H9 (cell line): ENCODE measurements around the gene ZMPSTE24. TPM values are rescaled to one million over a fixed set of nuclear protein-coding genes. Genes with fewer than 3 reads are reported as not detected.

Experiments used
- DNase-seq: peaks from one replicate; pipeline ENCODE4 v3.0.0-alpha.2; 2017
- H2AFZ ChIP-seq: one replicate; pipeline ENCODE4 v1.6.1; 2013; ENCODE audit warnings: mild to moderate bottlenecking, low read length, control low read depth, moderate library complexity
- H2AK5ac ChIP-seq: 2 replicates; pipeline ENCODE4 v1.6.1; 2013; ENCODE audit warnings: low read length, control low read depth, mixed read lengths; ENCODE audit not compliant: insufficient read length
- H2BK120ac ChIP-seq: one replicate; pipeline ENCODE4 v1.6.1; 2013; ENCODE audit warnings: low read depth, mild to moderate bottlenecking, low read length, control low read depth, inconsistent platforms; ENCODE audit not compliant: poor library complexity, severe bottlenecking
- H2BK12ac ChIP-seq: 2 replicates; pipeline ENCODE4 v1.6.1; 2013; ENCODE audit warnings: low read length, control low read depth, mixed read lengths, low read depth; ENCODE audit not compliant: insufficient read length
- H2BK15ac ChIP-seq: 2 replicates; pipeline ENCODE4 v1.6.1; 2013; ENCODE audit warnings: low read depth, low read length, control low read depth
- H2BK20ac ChIP-seq: one replicate; pipeline ENCODE4 v1.6.1; 2013; ENCODE audit warnings: low read depth, mild to moderate bottlenecking, low read length, control low read depth, inconsistent platforms; ENCODE audit not compliant: poor library complexity, severe bottlenecking
- H2BK5ac ChIP-seq: 2 replicates; pipeline ENCODE4 v1.6.1; 2013; ENCODE audit warnings: low read length, control low read depth, mixed read lengths; ENCODE audit not compliant: insufficient read length
- H3K14ac ChIP-seq: 2 replicates; pipeline ENCODE4 v1.6.1; 2013; ENCODE audit warnings: low read length, control low read depth; ENCODE audit not compliant: insufficient read depth
- H3K18ac ChIP-seq: 2 replicates; pipeline ENCODE4 v1.6.1; 2013; ENCODE audit warnings: low read depth, mild to moderate bottlenecking, mixed read lengths, low read length, control low read depth; ENCODE audit not compliant: insufficient read length
- H3K23ac ChIP-seq: 2 replicates; pipeline ENCODE4 v1.6.1; 2013; ENCODE audit warnings: low read length, control low read depth, mixed read lengths, low read depth; ENCODE audit not compliant: insufficient read length
- H3K23me2 ChIP-seq: 2 replicates; pipeline ENCODE4 v1.6.1; 2013; ENCODE audit warnings: low read depth, mild to moderate bottlenecking, mixed read lengths, low read length, control low read depth; ENCODE audit not compliant: insufficient read length, poor library complexity, severe bottlenecking
- H3K27ac ChIP-seq: 2 replicates; pipeline ENCODE4 v1.5.1; 2013; ENCODE audit warnings: low read length, control low read depth, mixed read lengths, low read depth; ENCODE audit not compliant: insufficient read length
- H3K27me3 ChIP-seq: 2 replicates; pipeline ENCODE4 v1.6.1; 2013; ENCODE audit warnings: low read length, control low read depth, inconsistent platforms; ENCODE audit not compliant: insufficient read depth
- H3K4ac ChIP-seq: 2 replicates; pipeline ENCODE4 v1.6.1; 2013; ENCODE audit warnings: low read depth, mild to moderate bottlenecking, control low read depth, inconsistent platforms, low read length, moderate library complexity
- H3K4me1 ChIP-seq: 2 replicates; pipeline ENCODE4 v1.6.1; 2013; ENCODE audit warnings: low read length, control low read depth, inconsistent platforms; ENCODE audit not compliant: insufficient read depth
- H3K4me2 ChIP-seq: 2 replicates; pipeline ENCODE4 v1.6.1; 2013; ENCODE audit warnings: low read length, control low read depth, mixed read lengths; ENCODE audit not compliant: insufficient read length, insufficient read depth
- H3K56ac ChIP-seq: 2 replicates; pipeline ENCODE4 v1.6.1; 2013; ENCODE audit warnings: low read depth, mild to moderate bottlenecking, mixed read lengths, low read length, control low read depth; ENCODE audit not compliant: insufficient read length
- H3K79me1 ChIP-seq: 2 replicates; pipeline ENCODE4 v1.6.1; 2013; ENCODE audit warnings: low read depth, mild to moderate bottlenecking, moderate library complexity, low read length, control low read depth, inconsistent platforms; ENCODE audit not compliant: insufficient read depth, poor library complexity, severe bottlenecking
- H3K79me2 ChIP-seq: 2 replicates; pipeline ENCODE4 v1.6.1; 2013; ENCODE audit warnings: low read length, control low read depth, inconsistent platforms; ENCODE audit not compliant: insufficient read depth
- H3K9ac ChIP-seq: 2 replicates; pipeline ENCODE4 v1.6.1; 2013; ENCODE audit warnings: low read length, control low read depth, mixed read lengths; ENCODE audit not compliant: insufficient read length; ENCODE audit errors: extremely low read depth
- H3K9me3 ChIP-seq: one replicate; pipeline ENCODE4 v1.6.1; 2013; ENCODE audit warnings: low read depth, low read length, inconsistent platforms; ENCODE audit not compliant: control insufficient read depth
- H3T11ph ChIP-seq: one replicate; pipeline ENCODE4 v1.6.1; 2013; ENCODE audit warnings: mild to moderate bottlenecking, low read length, control low read depth, inconsistent platforms
- H4K20me1 ChIP-seq: one replicate; pipeline ENCODE4 v1.6.1; 2013; ENCODE audit not compliant: control insufficient read depth, insufficient read length, insufficient read depth
- H4K5ac ChIP-seq: 2 replicates; pipeline ENCODE4 v1.6.1; 2013; ENCODE audit warnings: low read depth, mild to moderate bottlenecking, mixed read lengths, low read length, control low read depth; ENCODE audit not compliant: insufficient read length
- H4K8ac ChIP-seq: replicated peaks from 2 replicates; pipeline ENCODE4 v1.6.1; 2013; ENCODE audit warnings: low read length, control low read depth, mixed read lengths, low read depth; ENCODE audit not compliant: insufficient read length
- H4K91ac ChIP-seq: 2 replicates; pipeline ENCODE4 v1.6.1; 2013; ENCODE audit warnings: low read depth, mild to moderate bottlenecking, moderate library complexity, mixed read lengths, low read length, control low read depth; ENCODE audit not compliant: insufficient read length
- H3K27ac Mint-ChIP-seq, 3 experiments: 2 replicates in 2 of 3; 3 replicates in 1 of 3; pipeline ENCODE4 v1.8.0; 2020 to 2021; ENCODE audit warnings: mixed read lengths in 3 of 3, mild to moderate bottlenecking in 1 of 3, moderate library complexity in 1 of 3
- H3K27me3 Mint-ChIP-seq: 2 replicates; pipeline ENCODE4 v1.8.0; 2021; ENCODE audit warnings: low read depth, mild to moderate bottlenecking, moderate library complexity, mixed read lengths
- H3K36me3 Mint-ChIP-seq, 3 experiments: 2 replicates in 2 of 3; 3 replicates in 1 of 3; pipeline ENCODE4 v1.8.0; 2020 to 2021; ENCODE audit warnings: low read depth in 3 of 3, mixed read lengths in 3 of 3; ENCODE audit not compliant: insufficient read depth in 1 of 3
- H3K4me1 Mint-ChIP-seq, 2 experiments: 2 replicates each; pipeline ENCODE4 v1.8.0; 2020; ENCODE audit warnings: mixed read lengths in 2 of 2
- H3K4me3 Mint-ChIP-seq, 2 experiments: 2 replicates in 1 of 2; 3 replicates in 1 of 2; pipeline ENCODE4 v1.8.0; 2020 to 2021; ENCODE audit warnings: mild to moderate bottlenecking in 2 of 2, mixed read lengths in 2 of 2, moderate library complexity in 1 of 2
- H3K9me3 Mint-ChIP-seq, 2 experiments: 2 replicates in 1 of 2; 3 replicates in 1 of 2; pipeline ENCODE4 v1.8.0; 2020; ENCODE audit warnings: mild to moderate bottlenecking in 2 of 2, mixed read lengths in 2 of 2, moderate library complexity in 1 of 2
- WGBS: extraction: QIAGEN DNeasy Blood & Tissue Kit; methylation state at CpG from one replicate; pipeline ENCODE4 v1.1.7; 2013; ENCODE audit warnings: missing lambda C conversion rate, low lambda C conversion rate, mixed read lengths; ENCODE audit not compliant: insufficient read length; ENCODE audit errors: extremely low coverage; 5-methylcytosine and 5-hydroxymethylcytosine counted together
- total RNA-seq: library from RNA; stranded (reverse); gene quantifications from 2 replicates; pipeline ENCODE4 v1.2.1, GENCODE V29; 2021
- TF ChIP-seq, protein P1 (sequence below): fragments of 200-600 bp; sonication (generic); conservative IDR thresholded peaks from 3 replicates; pipeline ENCODE4 v1.8.0; 2021; ENCODE audit warnings: antibody characterized with exemption, mild to moderate bottlenecking

The ZMPSTE24 gene
- total RNA-seq, 1 experiment from 2014 or later = 47.6 TPM

DNA sequence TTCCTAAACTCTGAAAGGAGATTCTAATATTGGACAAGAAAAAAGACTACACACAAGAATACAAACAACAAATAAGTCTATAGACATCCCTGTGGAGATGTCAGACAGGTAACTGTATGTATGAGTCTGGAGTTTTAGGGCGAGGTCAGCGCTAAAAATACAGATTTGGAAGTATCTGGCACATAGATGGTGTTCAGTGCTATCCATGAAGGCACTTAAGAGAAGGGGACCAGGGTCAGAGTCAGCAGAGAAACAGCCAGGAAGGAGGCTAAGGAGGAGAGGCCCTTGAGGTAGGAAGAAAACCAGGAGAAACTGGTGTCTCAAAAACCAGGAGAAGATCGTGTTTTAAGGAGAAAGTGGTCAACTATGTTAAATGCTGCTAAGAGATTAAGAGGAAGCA lies 18.1 kb downstream of the ZMPSTE24 start:
- Mint-ChIP-seq H3K4me3 (no peak overlapping the region), H3K4me1 (peaks cover 4 to 8% of the 10 kb centered on the region in 2 experiments; a peak in 2 of 4 replicates), H3K27ac (peak overlapping the region in 2 of 3 experiments; percentile 16 to 82; a peak in 4 of 7 replicates), H3K27me3 (no peaks in the 10 kb centered on the region), H3K36me3 (peaks cover 7 to 51% (median 40%) of the 10 kb centered on the region in 3 experiments; a peak in 6 of 7 replicates), H3K9me3 (no peaks in the 10 kb centered on the region; a peak in 1 of 5 replicates)
- Histone ChIP-seq H3K4ac (no peak overlapping the region), H3K14ac (no peak overlapping the region), H2BK15ac (no peak overlapping the region), H2BK20ac (no peak overlapping the region), H2AFZ (no peak overlapping the region), H4K91ac (no peak overlapping the region), H3K18ac (no peak overlapping the region), H3K4me1 (no peaks in the 10 kb centered on the region), H3K4me2 (no peak overlapping the region), H3K27me3 (no peaks in the 10 kb centered on the region), H3K27ac (no peak overlapping the region), H3K9ac (no peak overlapping the region), H2BK12ac (no peak overlapping the region), H3K79me1 (no peaks in the 10 kb centered on the region), H3K23ac (no peak overlapping the region), H2BK5ac (no peak overlapping the region), H4K5ac (no peak overlapping the region), H3K79me2 (no peaks in the 10 kb centered on the region), H3T11ph (no peak overlapping the region), H2BK120ac (no peak overlapping the region), H3K56ac (no peak overlapping the region), H4K8ac (no peak overlapping the region), H2AK5ac (no peak overlapping the region), H3K23me2 (no peaks in the 10 kb centered on the region), H4K20me1 (no peaks in the 10 kb centered on the region), H3K9me3 (no peaks in the 10 kb centered on the region)
- TF ChIP-seq, protein P1, sequence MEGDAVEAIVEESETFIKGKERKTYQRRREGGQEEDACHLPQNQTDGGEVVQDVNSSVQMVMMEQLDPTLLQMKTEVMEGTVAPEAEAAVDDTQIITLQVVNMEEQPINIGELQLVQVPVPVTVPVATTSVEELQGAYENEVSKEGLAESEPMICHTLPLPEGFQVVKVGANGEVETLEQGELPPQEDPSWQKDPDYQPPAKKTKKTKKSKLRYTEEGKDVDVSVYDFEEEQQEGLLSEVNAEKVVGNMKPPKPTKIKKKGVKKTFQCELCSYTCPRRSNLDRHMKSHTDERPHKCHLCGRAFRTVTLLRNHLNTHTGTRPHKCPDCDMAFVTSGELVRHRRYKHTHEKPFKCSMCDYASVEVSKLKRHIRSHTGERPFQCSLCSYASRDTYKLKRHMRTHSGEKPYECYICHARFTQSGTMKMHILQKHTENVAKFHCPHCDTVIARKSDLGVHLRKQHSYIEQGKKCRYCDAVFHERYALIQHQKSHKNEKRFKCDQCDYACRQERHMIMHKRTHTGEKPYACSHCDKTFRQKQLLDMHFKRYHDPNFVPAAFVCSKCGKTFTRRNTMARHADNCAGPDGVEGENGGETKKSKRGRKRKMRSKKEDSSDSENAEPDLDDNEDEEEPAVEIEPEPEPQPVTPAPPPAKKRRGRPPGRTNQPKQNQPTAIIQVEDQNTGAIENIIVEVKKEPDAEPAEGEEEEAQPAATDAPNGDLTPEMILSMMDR = no peak
- WGBS = no CpG with 5 or more reads among the region's 3 CpGs
- no peak for DNase-seq
